Ishikawa (cell line): ENCODE measurements around the gene TMEM237.
A peak's percentile ranks its signal among the peaks of the same experiment; 100 is the strongest.

Source experiments
- CEBPB ChIP-seq: IDR thresholded peaks from 2 replicates; pipeline ENCODE4 v1.6.1; 2012
- CREB1 ChIP-seq: IDR thresholded peaks from 2 replicates; pipeline ENCODE4 v1.6.1; 2012; ENCODE audit warnings: low read depth
- EGR1 ChIP-seq: IDR thresholded peaks from 2 replicates; pipeline ENCODE4 v1.6.1; 2012
- EP300 ChIP-seq: IDR thresholded peaks from 2 replicates; pipeline ENCODE4 v1.6.1; 2012; ENCODE audit warnings: borderline replicate concordance
- FOXM1 ChIP-seq: IDR thresholded peaks from 2 replicates; pipeline ENCODE4 v1.6.1; 2012; ENCODE audit warnings: low read depth, borderline replicate concordance
- NFIC ChIP-seq: IDR thresholded peaks from 2 replicates; pipeline ENCODE4 v1.6.1; 2012
- RAD21 ChIP-seq: IDR thresholded peaks from 2 replicates; pipeline ENCODE4 v1.6.1; 2012; ENCODE audit warnings: low read depth
- REST ChIP-seq: IDR thresholded peaks from 2 replicates; pipeline ENCODE4 v1.6.1; 2012; ENCODE audit warnings: low read depth, mild to moderate bottlenecking
- TAF1 ChIP-seq: IDR thresholded peaks from 2 replicates; pipeline ENCODE4 v1.6.1; 2012; ENCODE audit warnings: low read depth, mild to moderate bottlenecking
- TCF12 ChIP-seq: IDR thresholded peaks from 2 replicates; pipeline ENCODE4 v1.6.1; 2012; ENCODE audit warnings: low read depth
- TEAD4 ChIP-seq: IDR thresholded peaks from 2 replicates; pipeline ENCODE4 v1.6.1; 2012
- USF1 ChIP-seq: IDR thresholded peaks from 2 replicates; pipeline ENCODE4 v1.6.1; 2012
- YY1 ChIP-seq: IDR thresholded peaks from 2 replicates; pipeline ENCODE4 v1.6.1; 2012; ENCODE audit warnings: low read depth
- ZBTB7A ChIP-seq: IDR thresholded peaks from 2 replicates; pipeline ENCODE4 v1.6.1; 2012; ENCODE audit warnings: low read depth
- TF ChIP-seq, protein P1 (sequence below): IDR thresholded peaks from 2 replicates; pipeline ENCODE4 v1.6.1; 2012

The TMEM237 gene

DNA sequence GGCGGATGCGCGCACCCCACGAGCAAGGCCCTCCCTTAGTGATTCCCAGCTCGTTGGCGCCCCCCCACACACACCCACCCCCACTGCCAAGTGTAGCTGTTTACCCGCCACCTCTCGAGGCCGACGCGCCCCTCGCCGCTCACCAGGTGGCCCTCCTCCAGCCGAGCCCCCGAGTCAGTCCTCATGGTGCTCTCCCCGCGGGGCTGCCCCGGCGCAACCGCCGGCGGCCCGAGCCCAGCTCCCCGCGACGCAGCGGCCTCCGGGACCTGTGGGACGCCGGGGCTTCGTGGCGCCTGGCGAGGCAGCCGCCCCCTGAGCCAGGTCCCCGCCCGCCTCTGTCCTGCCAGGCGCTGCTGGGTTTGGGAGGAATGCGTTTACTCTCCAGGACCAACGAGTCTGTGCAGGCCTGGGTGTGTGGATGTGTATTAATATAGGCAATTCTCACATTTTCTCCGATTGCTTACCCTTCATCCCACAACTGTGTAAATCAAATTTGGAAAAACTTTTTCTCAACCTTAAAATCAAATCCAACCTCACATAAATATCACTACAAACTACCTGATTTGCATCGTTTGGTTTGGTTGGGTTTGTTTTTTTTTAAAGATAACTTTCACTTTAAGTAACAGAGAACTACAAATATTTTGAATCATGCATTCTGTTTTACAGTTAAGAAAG lies at the start of gene TMEM237:
TSS of gene TMEM237 (minus strand) at position 288 of the 675 bp plus-strand sequence. CDS start at position 185, 103 bp downstream.
- no peak for TF ChIP-seq YY1
- TF ChIP-seq, protein P1, sequence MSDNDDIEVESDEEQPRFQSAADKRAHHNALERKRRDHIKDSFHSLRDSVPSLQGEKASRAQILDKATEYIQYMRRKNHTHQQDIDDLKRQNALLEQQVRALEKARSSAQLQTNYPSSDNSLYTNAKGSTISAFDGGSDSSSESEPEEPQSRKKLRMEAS, result peak; percentile 26

DNA sequence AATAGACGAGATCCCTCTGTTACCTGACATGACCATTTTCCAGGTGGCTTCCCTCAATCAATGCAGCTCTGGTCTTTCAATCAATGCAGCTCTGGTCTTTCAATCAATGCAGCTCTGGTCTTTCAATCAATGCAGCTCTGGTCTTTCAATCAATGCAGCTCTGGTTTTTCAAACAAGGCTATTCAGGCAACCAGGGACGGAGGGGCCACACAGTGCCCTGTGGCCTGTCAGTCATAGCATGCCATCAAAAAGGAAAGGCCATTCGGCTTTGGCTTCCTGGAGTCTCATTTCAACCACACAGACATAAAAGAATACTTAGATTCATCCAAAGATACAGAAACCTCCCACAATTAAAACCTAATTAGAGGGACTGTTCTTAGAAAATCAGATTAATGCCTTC lies 41.9 kb upstream of the TMEM237 start:
- TF ChIP-seq YY1 (no peak), REST (no peak), CREB1 (no peak), ZBTB7A (no peak), TCF12 (no peak), RAD21 (no peak), CEBPB (no peak), TAF1 (no peak), TEAD4 (no peak), EGR1 (no peak), FOXM1 (no peak), USF1 (no peak), NFIC (no peak)
- TF ChIP-seq, protein P1, result no peak

GRCh38 chr2:201680743-201681142 lies 37.4 kb upstream of the TMEM237 start:
- TF ChIP-seq TAF1, result no peak
- peak; percentile 37 for TF ChIP-seq RAD21

GRCh38 chr2:201678401-201678800 lies 35.1 kb upstream of the TMEM237 start:
- TF ChIP-seq TAF1 (no peak), RAD21 (no peak), CREB1 (no peak), FOXM1 (no peak), EGR1 (no peak), ZBTB7A (no peak), REST (no peak), YY1 (no peak), EP300 (no peak), USF1 (no peak), TCF12 (no peak), TEAD4 (no peak), NFIC (no peak), CEBPB (no peak)
- TF ChIP-seq, protein P1, result no peak

- TF ChIP-seq CREB1 (no peak), EGR1 (no peak), TAF1 (no peak), TCF12 (no peak), RAD21 (no peak), YY1 (no peak), EP300 (no peak), USF1 (no peak), CEBPB (no peak), REST (no peak), NFIC (no peak), FOXM1 (no peak), ZBTB7A (no peak), TEAD4 (no peak)
- TF ChIP-seq, protein P1, result no peak
Observed at GRCh38 chr2:201675454-201675853, 32.2 kb upstream of the TMEM237 start.
